Measurements from ENCODE around the gene SEMA4B. TPM values are rescaled to one million over a fixed set of nuclear protein-coding genes. Genes with fewer than 3 reads are reported as not detected.

Gene SEMA4B
- total and polyA plus RNA-seq, 2 of the 8 experiments (the other 6 are each of a cell fraction or from before 2014, with no cell fraction given) = 42.7 to 43.0 TPM

DNA sequence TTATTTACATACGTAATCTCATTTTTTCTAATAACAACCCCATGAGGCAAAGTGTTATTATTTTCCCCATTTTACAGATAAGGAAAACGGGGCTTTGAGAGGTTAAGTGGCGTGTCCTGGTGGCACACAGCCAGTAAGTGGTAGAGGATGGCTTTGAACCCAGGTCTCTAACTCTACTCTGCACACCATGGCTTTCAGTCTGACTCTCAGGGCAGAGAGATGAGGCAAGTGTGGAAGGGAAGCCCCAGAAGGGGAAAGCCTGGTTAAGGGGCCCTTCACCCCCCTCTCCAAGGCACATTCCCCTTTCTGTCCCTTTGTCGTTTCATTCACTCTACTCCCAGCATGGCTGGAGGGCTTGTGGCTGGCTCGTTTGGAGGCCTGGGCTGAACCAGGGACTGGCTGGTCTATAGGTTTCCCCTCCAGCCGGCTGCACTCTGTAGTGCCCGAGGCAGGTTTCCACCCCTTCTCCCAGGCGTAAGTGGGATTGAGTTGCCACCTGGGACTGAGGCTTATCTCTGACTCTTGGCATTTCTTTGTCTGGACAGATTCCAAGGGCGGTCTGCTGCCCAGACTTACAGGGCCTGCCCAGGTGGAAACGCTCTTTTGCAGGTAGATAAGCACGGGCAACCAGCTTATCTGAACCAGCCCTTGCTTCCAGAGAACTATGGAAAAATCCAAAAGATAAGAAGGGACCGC lies 12.1 kb downstream of the SEMA4B start:
- Histone ChIP-seq H3K23me2 (ENCODE audit: low read depth, low read length) (no peaks in the 10 kb centered on the region; the same call in 1 of the 2 replicates), H3K9ac (replicated peaks in 1 of 4; ENCODE audit: extremely low read depth in 1 of 4, low read depth in 3 of 4, low read length in 3 of 4) (0 out of 7 replicates have a peak overlapping the region, but pooled peaks of 1 of the 4 experiments have one; percentile 20), H3K79me2 (ENCODE audit: control insufficient read depth in 1 of 2, insufficient read depth in 2 of 2, low read length in 2 of 2) (peaks cover 0 to 22% of the 10 kb centered on the region in 2 experiments; a peak in 1 of 4 replicates), H3K27ac (ENCODE audit: low read depth, low read length) (no peak overlapping the region; the same call in 1 of the 2 replicates), H2BK12ac (ENCODE audit: low read depth, low read length) (no peak overlapping the region), H3K56ac (replicated peaks; ENCODE audit: insufficient read length, low read depth, low read length) (no peak overlapping the region), H2BK15ac (ENCODE audit: low read length) (no peak overlapping the region), H3K14ac (ENCODE audit: insufficient read length) (no peak overlapping the region), H3K27me3 (replicated peaks in 1 of 4; ENCODE audit: control insufficient read depth in 3 of 4, extremely low read depth in 1 of 4, insufficient read depth in 3 of 4, low read length in 3 of 4) (no peaks in the 10 kb centered on the region), H3K18ac (ENCODE audit: extremely low read depth, low read length) (no peak overlapping the region; the same call in 1 of the 2 replicates), H3K9me3 (ENCODE audit: insufficient read depth in 2 of 2, low read depth in 1 of 2, low read length in 1 of 2) (no peaks in the 10 kb centered on the region), H4K20me1 (replicated peaks in 1 of 2; ENCODE audit: control insufficient read depth in 1 of 2, insufficient read depth in 2 of 2, low read length in 2 of 2) (peaks cover 8 to 9% of the 10 kb centered on the region in 2 experiments), H3K4me3 (ENCODE audit: extremely low read depth in 1 of 4, insufficient read depth in 2 of 4, low read depth in 3 of 4, low read length in 4 of 4) (no peak overlapping the region), H2BK20ac (ENCODE audit: low read length) (no peak overlapping the region), H3K79me1 (ENCODE audit: low read depth, low read length) (peaks cover 8% of the 10 kb centered on the region; the same call in 1 of the 2 replicates), H2AK5ac (ENCODE audit: low read depth, low read length) (no peak overlapping the region), H3K23ac (ENCODE audit: insufficient read length) (no peak overlapping the region), H3K4ac (replicated peaks; ENCODE audit: insufficient read length, low read depth, low read length) (no peak overlapping the region), H4K91ac (replicated peaks; ENCODE audit: insufficient read length, low read length) (peak overlapping the region; percentile 41), H4K5ac (ENCODE audit: insufficient read length, low read depth, low read length) (no peak overlapping the region), H2BK120ac (replicated peaks; ENCODE audit: low read depth, low read length) (no peak overlapping the region), H2BK5ac (ENCODE audit: low read depth, low read length) (no peak overlapping the region), H3K4me1 (replicated peaks in 1 of 4; ENCODE audit: control insufficient read depth in 3 of 4, insufficient read depth in 4 of 4, low read length in 3 of 4) (peaks cover 0 to 3% (median under 1%) of the 10 kb centered on the region in 4 experiments; a peak in 3 of 7 replicates), H4K8ac (ENCODE audit: extremely low read depth, insufficient read depth, low read length) (no peak overlapping the region), H3K4me2 (ENCODE audit: insufficient read depth in 1 of 2, low read depth in 2 of 2, low read length in 2 of 2) (no peak overlapping the region), H3K36me3 (ENCODE audit: control insufficient read depth in 2 of 4, insufficient read depth in 4 of 4, low read length in 3 of 4) (peaks cover 0 to 5% (median 2%) of the 10 kb centered on the region in 4 experiments; a peak in 3 of 8 replicates), H2AFZ (ENCODE audit: low read length) (no peak overlapping the region)
- DNase-seq (ENCODE audit: low read depth in 1 of 2, low spot score in 2 of 2) (no peak), FAIRE-seq (no peak)
- ChIA-PET CTCF (ENCODE audit: partially characterized antibody) (interaction anchor here (0.6 to 12.3 kb wide), 11 partner anchors 8 to 71 kb away, joined by 3 to 182 read pairs (median 7); partner anchors contain the start of genes CIB1 and SEMA4B), POLR2A (ENCODE audit: partially characterized antibody) (interaction anchor here (1.0 to 4.8 kb wide), 3 partner anchors 12 to 35 kb away, joined by 3 to 25 read pairs (median 3); partner anchors contain the start of gene SEMA4B)
- 91% methylated on average over 12 of the region's 12 CpGs; no CpG with 5 or more reads in 1 of the 2 experiments for WGBS, 2 experiments (ENCODE audit: extremely low coverage in 1 of 2, insufficient coverage in 1 of 2, insufficient read length in 1 of 2, insufficient replicate concordance in 2 of 2, low coverage in 1 of 2, low lambda C conversion rate in 2 of 2, missing lambda C conversion rate in 1 of 2)
- TF ChIP-seq SUZ12 (IDR thresholded peaks at IDR 0.05; ENCODE audit: low read length) (no peak), RAD21 (IDR thresholded peaks at IDR 0.05 in 1 of 2, conservative IDR thresholded peaks at IDR 0.05 in 1 of 2; ENCODE audit: low read depth in 2 of 2, low read length in 2 of 2) (no peak), EGR1 (IDR thresholded peaks at IDR 0.05; ENCODE audit: borderline replicate concordance, low read depth, low read length) (no peak), TCF12 (IDR thresholded peaks at IDR 0.05; ENCODE audit: low read depth, low read length) (no peak), MAFK (IDR thresholded peaks at IDR 0.05; ENCODE audit: low read depth, low read length) (no peak), EP300 (IDR thresholded peaks at IDR 0.05; ENCODE audit: borderline replicate concordance in 1 of 2, low read depth in 2 of 2, low read length in 2 of 2) (no peak), TEAD4 (IDR thresholded peaks at IDR 0.05; ENCODE audit: low read depth, low read length) (no peak), HDAC2 (IDR thresholded peaks at IDR 0.05; ENCODE audit: borderline replicate concordance in 1 of 2, low read depth in 2 of 2, low read length in 2 of 2) (no peak), PHF8 (conservative IDR thresholded peaks at IDR 0.05; ENCODE audit: low read depth, low read length) (no peak), CTBP2 (IDR thresholded peaks at IDR 0.05; ENCODE audit: borderline replicate concordance, insufficient read depth, insufficient read length, low read length) (no peak)
